Measurements from ENCODE around the gene ROCK2. TPM values are rescaled to one million over a fixed set of nuclear protein-coding genes. Genes with fewer than 3 reads are reported as not detected.
A peak's percentile ranks its signal among the peaks of the same experiment; 100 is the strongest.

Gene ROCK2
- total RNA-seq, 1 experiment from 2014 or later: 49.4 TPM

DNA sequence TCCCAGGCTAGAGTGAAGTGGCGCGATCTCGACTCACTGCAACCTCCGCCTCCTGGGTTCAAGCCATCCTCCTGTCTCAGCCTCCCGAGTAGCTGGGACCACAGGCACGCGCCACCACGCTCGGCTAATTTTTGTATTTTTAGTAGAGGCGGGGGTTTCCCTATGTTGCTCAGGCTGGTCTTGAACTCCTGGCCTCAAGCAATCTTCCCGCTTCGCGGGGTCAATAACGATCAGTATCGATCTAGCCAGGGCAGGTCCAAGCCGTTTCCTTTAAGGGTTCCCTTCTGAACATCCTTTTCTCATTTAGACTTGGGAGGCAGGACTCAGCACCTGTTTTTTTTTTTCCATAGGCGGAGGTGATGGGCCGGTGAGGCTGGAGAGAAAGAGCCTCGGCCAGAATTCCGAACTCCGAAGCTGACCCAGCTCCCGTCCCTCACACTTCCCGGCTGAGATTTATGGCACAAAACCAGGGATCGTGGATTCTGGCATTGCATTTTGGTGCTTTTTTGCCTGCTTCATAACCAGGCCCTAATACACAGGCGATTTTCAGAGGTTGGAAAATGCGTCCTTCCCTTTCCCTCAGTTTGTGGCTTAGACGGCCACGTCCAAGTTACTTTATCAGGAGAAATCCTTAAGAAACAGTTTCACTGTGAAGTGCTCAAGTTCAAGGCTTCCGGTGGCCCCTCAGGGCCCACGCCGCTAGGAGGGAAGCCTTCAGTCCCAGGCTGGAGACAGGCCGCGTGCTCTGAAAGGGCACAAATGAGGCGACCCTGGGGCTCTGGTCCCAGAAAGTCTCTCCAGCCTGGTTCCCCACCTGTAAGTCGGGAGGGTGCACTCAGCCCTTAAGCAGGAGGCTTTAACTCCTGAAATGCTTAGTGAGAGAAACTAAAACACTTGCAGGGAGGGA is 190.2 kb downstream of the ROCK2 start:
- H3K27me3 ChIP-seq (replicated peaks; ENCODE audit: insufficient read depth, low read depth, low read length, poor library complexity): no peaks in the 10 kb centered on the region
- ChIA-PET CTCF (interaction anchor here (0.5 to 1.6 kb wide), 2 partner anchors 14 to 22 kb away, joined by 4 read pairs; a partner anchor contains a TSS), POLR2A (ENCODE audit: low non-redundant PET) (no interaction called here)
- peak overlapping the region; percentile 59 for H3K4me3 ChIP-seq (ENCODE audit: low read depth, low read length, poor library complexity, severe bottlenecking)
- TF ChIP-seq, protein P1, sequence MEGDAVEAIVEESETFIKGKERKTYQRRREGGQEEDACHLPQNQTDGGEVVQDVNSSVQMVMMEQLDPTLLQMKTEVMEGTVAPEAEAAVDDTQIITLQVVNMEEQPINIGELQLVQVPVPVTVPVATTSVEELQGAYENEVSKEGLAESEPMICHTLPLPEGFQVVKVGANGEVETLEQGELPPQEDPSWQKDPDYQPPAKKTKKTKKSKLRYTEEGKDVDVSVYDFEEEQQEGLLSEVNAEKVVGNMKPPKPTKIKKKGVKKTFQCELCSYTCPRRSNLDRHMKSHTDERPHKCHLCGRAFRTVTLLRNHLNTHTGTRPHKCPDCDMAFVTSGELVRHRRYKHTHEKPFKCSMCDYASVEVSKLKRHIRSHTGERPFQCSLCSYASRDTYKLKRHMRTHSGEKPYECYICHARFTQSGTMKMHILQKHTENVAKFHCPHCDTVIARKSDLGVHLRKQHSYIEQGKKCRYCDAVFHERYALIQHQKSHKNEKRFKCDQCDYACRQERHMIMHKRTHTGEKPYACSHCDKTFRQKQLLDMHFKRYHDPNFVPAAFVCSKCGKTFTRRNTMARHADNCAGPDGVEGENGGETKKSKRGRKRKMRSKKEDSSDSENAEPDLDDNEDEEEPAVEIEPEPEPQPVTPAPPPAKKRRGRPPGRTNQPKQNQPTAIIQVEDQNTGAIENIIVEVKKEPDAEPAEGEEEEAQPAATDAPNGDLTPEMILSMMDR (conservative IDR thresholded peaks at IDR 0.05; ENCODE audit: low read depth, low read length): no peak
- TF ChIP-seq EZH2 (IDR thresholded peaks at IDR 0.05; ENCODE audit: borderline replicate concordance, low read depth, low read length, poor library complexity, severe bottlenecking): no peak
- no peaks in the 10 kb centered on the region for H3K36me3 ChIP-seq (ENCODE audit: insufficient read depth, low read length, poor library complexity, severe bottlenecking)
- no peak for DNase-seq (ENCODE audit: low spot score)
- intact Hi-C loops (cut with micrococcal nuclease; ENCODE audit: unreplicated experiment): no loop called here
- BruUV-seq (replicated peaks): TSS peak; percentile 61
- peak overlapping the region; percentile 82 for H3K27ac ChIP-seq (ENCODE audit: low read depth, low read length, poor library complexity, severe bottlenecking)
- peaks cover 5% of the 10 kb centered on the region for H3K4me1 ChIP-seq (ENCODE audit: insufficient read depth, low read length, poor library complexity, severe bottlenecking)
- H3K9me3 ChIP-seq (ENCODE audit: low read depth, low read length, poor library complexity, severe bottlenecking): no peaks in the 10 kb centered on the region

DNA sequence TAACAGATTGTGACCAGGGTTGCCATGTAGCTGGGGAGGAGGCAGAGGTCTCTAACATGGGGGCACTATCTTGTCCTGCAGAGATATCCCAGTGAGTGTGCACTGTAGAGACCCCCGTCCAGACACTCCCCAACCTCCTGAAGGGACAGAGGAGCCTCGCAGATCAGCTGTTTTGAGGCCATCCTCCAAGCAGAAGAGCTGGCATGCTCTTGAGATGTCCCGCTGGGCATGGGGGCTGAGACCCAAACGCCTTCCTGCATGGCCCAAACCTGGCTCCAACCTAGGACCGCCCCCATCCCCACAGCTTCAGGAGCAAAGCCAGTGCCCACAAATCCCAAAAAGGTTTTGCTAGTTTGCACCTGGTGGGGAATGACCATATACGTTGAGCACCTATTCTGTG is 191.8 kb downstream of the ROCK2 start:
- H3K36me3 ChIP-seq (ENCODE audit: insufficient read depth, low read length, poor library complexity, severe bottlenecking): no peaks in the 10 kb centered on the region
- H3K4me3 ChIP-seq (ENCODE audit: low read depth, low read length, poor library complexity, severe bottlenecking): no peak overlapping the region
- H3K27me3 ChIP-seq (replicated peaks; ENCODE audit: insufficient read depth, low read depth, low read length, poor library complexity): no peaks in the 10 kb centered on the region
- ChIA-PET CTCF (interaction anchor here (1.1 kb wide), 1 partner anchor 20 kb away, joined by 3 read pairs; a partner anchor contains a TSS), POLR2A (ENCODE audit: low non-redundant PET) (no interaction called here)
- DNase-seq (ENCODE audit: low spot score): no peak
- TF ChIP-seq, protein P1 (conservative IDR thresholded peaks at IDR 0.05; ENCODE audit: low read depth, low read length): no peak
- TF ChIP-seq EZH2 (IDR thresholded peaks at IDR 0.05; ENCODE audit: borderline replicate concordance, low read depth, low read length, poor library complexity, severe bottlenecking): no peak
- H3K9me3 ChIP-seq (ENCODE audit: low read depth, low read length, poor library complexity, severe bottlenecking): no peaks in the 10 kb centered on the region
- no peak overlapping the region for H3K27ac ChIP-seq (ENCODE audit: low read depth, low read length, poor library complexity, severe bottlenecking)
- intact Hi-C loops (cut with micrococcal nuclease; ENCODE audit: unreplicated experiment): no loop called here
- peaks cover 5% of the 10 kb centered on the region for H3K4me1 ChIP-seq (ENCODE audit: insufficient read depth, low read length, poor library complexity, severe bottlenecking)
- no TSS peak for BruUV-seq (replicated peaks)

DNA sequence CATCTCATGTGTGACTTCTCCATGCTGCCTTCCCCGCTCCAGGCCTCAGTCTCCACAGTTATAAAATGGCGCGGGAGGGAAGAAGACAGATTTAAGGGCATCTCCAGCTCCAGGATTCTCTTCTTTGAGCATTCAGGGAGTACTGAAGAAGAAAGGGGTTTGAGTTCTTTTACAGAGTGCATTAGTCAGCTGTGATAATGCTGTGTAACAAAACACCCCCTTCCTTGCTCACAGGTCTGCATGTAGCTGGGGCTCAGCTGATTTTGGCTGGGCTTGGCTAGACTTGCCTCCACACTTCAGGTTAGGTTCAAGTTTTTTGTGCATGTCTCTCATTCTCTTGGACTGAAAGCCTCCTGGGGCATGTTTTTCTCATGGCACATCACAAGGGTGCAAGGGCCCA is 197.2 kb downstream of the ROCK2 start:
- ChIA-PET CTCF (no interaction called here), POLR2A (ENCODE audit: low non-redundant PET) (no interaction called here)
- no peak for TF ChIP-seq EZH2 (IDR thresholded peaks at IDR 0.05; ENCODE audit: borderline replicate concordance, low read depth, low read length, poor library complexity, severe bottlenecking)
- TF ChIP-seq, protein P1 (conservative IDR thresholded peaks at IDR 0.05; ENCODE audit: low read depth, low read length): no peak
- intact Hi-C loops (cut with micrococcal nuclease; ENCODE audit: unreplicated experiment): no loop called here
- no peaks in the 10 kb centered on the region for H3K36me3 ChIP-seq (ENCODE audit: insufficient read depth, low read length, poor library complexity, severe bottlenecking)
- DNase-seq (ENCODE audit: low spot score): no peak
- H3K27me3 ChIP-seq (replicated peaks; ENCODE audit: insufficient read depth, low read depth, low read length, poor library complexity): no peaks in the 10 kb centered on the region
- no peaks in the 10 kb centered on the region for H3K4me1 ChIP-seq (ENCODE audit: insufficient read depth, low read length, poor library complexity, severe bottlenecking)
- no peaks in the 10 kb centered on the region for H3K9me3 ChIP-seq (ENCODE audit: low read depth, low read length, poor library complexity, severe bottlenecking)
- no peak overlapping the region for H3K27ac ChIP-seq (ENCODE audit: low read depth, low read length, poor library complexity, severe bottlenecking)
- H3K4me3 ChIP-seq (ENCODE audit: low read depth, low read length, poor library complexity, severe bottlenecking): no peak overlapping the region
- BruUV-seq (replicated peaks): no TSS peak

Measured in A673 (cell line).